IMR-90 (cell line): ENCODE data around the gene GBE1. TPM values are rescaled to one million over a fixed set of nuclear protein-coding genes. Genes with fewer than 3 reads are reported as not detected.

Source experiments
- ATAC-seq: fragments of 200-7000 bp; cut with Tn5 transposase; 2 replicates; pipeline ENCODE4 v1.9.1; 2020; ENCODE audit warnings: low read depth, mild to moderate bottlenecking, moderate library complexity
- BruUV-seq: library from RNA; stranded (reverse); fragments of 400-500 nt; replicated peaks from 2 replicates; lab custom pipeline; 2021; lab: Mats Ljungman, UMichigan
- CTCF ChIA-PET: fragments of 300-600 bp; formaldehyde crosslinking; extraction: SDS; loops from one replicate; lab custom pipeline; 2021; ENCODE audit warnings: antibody characterized with exemption; lab: Yijun Ruan, JAX
- POLR2A ChIA-PET: fragments of 300-600 bp; sonication (Branson Sonifier 250); formaldehyde crosslinking; loops from one replicate; lab custom pipeline; 2022; ENCODE audit warnings: antibody characterized with exemption; ENCODE audit not compliant: unreplicated experiment; lab: Charles Lee
- DNase-seq: peaks from one replicate; pipeline ENCODE4 v3.0.0; 2013
- H2AFZ ChIP-seq: replicated peaks from 2 replicates; pipeline ENCODE3; 2013; ENCODE audit warnings: low read length, mild to moderate bottlenecking; ENCODE audit not compliant: poor library complexity
- H2AK5ac ChIP-seq: 2 replicates; pipeline ENCODE4 v1.6.1; 2013; ENCODE audit warnings: low read depth, low read length, inconsistent platforms
- H2AK9ac ChIP-seq: replicated peaks from 2 replicates; pipeline ENCODE3; 2013; ENCODE audit warnings: mild to moderate bottlenecking, low read depth, low read length, moderate library complexity; ENCODE audit not compliant: poor library complexity
- H2BK120ac ChIP-seq: 2 replicates; pipeline ENCODE4 v1.6.1; 2013; ENCODE audit warnings: low read depth, low read length, inconsistent platforms
- H2BK15ac ChIP-seq: 3 replicates; pipeline ENCODE4 v1.6.1; 2013; ENCODE audit warnings: low read depth, low read length, inconsistent platforms
- H2BK20ac ChIP-seq: 2 replicates; pipeline ENCODE4 v1.6.1; 2013; ENCODE audit warnings: low read depth, mild to moderate bottlenecking, inconsistent platforms, low read length, moderate library complexity
- H2BK5ac ChIP-seq: 2 replicates; pipeline ENCODE4 v1.6.1; 2013; ENCODE audit warnings: mild to moderate bottlenecking, low read depth, low read length, inconsistent platforms; ENCODE audit not compliant: poor library complexity, severe bottlenecking
- H3K14ac ChIP-seq: replicated peaks from 2 replicates; pipeline ENCODE4 v1.6.1; 2013; ENCODE audit warnings: low read depth, low read length, inconsistent platforms
- H3K18ac ChIP-seq: 2 replicates; pipeline ENCODE4 v1.6.1; 2013; ENCODE audit warnings: low read depth, low read length, control low read depth
- H3K23ac ChIP-seq: 2 replicates; pipeline ENCODE4 v1.6.1; 2013; ENCODE audit warnings: low read depth, low read length, inconsistent platforms
- H3K27ac ChIP-seq: 2 replicates; pipeline ENCODE4 v1.5.1; 2013; ENCODE audit warnings: mild to moderate bottlenecking, control low read depth, low read length; ENCODE audit not compliant: insufficient read depth
- H3K27me3 ChIP-seq: 2 replicates; pipeline ENCODE4 v1.6.1; 2013; ENCODE audit warnings: low read length; ENCODE audit not compliant: control insufficient read depth, insufficient read depth
- H3K36me3 ChIP-seq: 2 replicates; pipeline ENCODE4 v1.6.1; 2013; ENCODE audit warnings: low read length, mixed read lengths; ENCODE audit not compliant: control insufficient read depth, insufficient read depth
- H3K4ac ChIP-seq: 2 replicates; pipeline ENCODE4 v1.6.1; 2013; ENCODE audit warnings: low read depth, low read length, inconsistent platforms
- H3K4me1 ChIP-seq: 2 replicates; pipeline ENCODE4 v1.6.1; 2013; ENCODE audit warnings: low read length, mixed read lengths; ENCODE audit not compliant: control insufficient read depth, insufficient read depth
- H3K4me2 ChIP-seq: 2 replicates; pipeline ENCODE4 v1.6.1; 2013; ENCODE audit warnings: low read depth, mild to moderate bottlenecking, control low read depth, low read length, moderate library complexity
- H3K4me3 ChIP-seq: 2 replicates; pipeline ENCODE4 v1.5.1; 2013; ENCODE audit warnings: low read depth, mild to moderate bottlenecking, control low read depth, low read length, moderate library complexity; ENCODE audit not compliant: insufficient read depth
- H3K56ac ChIP-seq: 2 replicates; pipeline ENCODE4 v1.6.1; 2013; ENCODE audit warnings: low read length, inconsistent platforms; ENCODE audit not compliant: insufficient read depth; ENCODE audit errors: extremely low read depth
- H3K79me1 ChIP-seq, 2 experiments: 2 replicates each; pipeline ENCODE4 v1.6.1; 2013; ENCODE audit warnings: low read length in 2 of 2, inconsistent platforms in 1 of 2, low read depth in 1 of 2
- H3K9ac ChIP-seq: 2 replicates; pipeline ENCODE4 v1.6.1; 2013; ENCODE audit warnings: low read depth, low read length, control low read depth
- H3K9me1 ChIP-seq: 2 replicates; pipeline ENCODE4 v1.6.1; 2013; ENCODE audit warnings: low read length, inconsistent platforms; ENCODE audit not compliant: insufficient read depth
- H3K9me3 ChIP-seq: 2 replicates; pipeline ENCODE4 v1.6.1; 2013; ENCODE audit warnings: low read length; ENCODE audit not compliant: control insufficient read depth, insufficient read depth
- H4K20me1 ChIP-seq: 2 replicates; pipeline ENCODE4 v1.6.1; 2013; ENCODE audit warnings: low read length, inconsistent platforms; ENCODE audit not compliant: insufficient read depth
- H4K5ac ChIP-seq: 2 replicates; pipeline ENCODE4 v1.6.1; 2013; ENCODE audit warnings: mild to moderate bottlenecking, low read depth, low read length, control low read depth
- H4K8ac ChIP-seq, 2 experiments: 2 replicates each; pipeline ENCODE4 v1.6.1; 2013; ENCODE audit warnings: low read depth in 2 of 2, low read length in 2 of 2, control low read depth in 1 of 2, inconsistent platforms in 1 of 2
- H4K91ac ChIP-seq: 2 replicates; pipeline ENCODE4 v1.6.1; 2013; ENCODE audit warnings: low read depth, low read length, inconsistent platforms; ENCODE audit not compliant: insufficient read depth
- BHLHE40 ChIP-seq: fragments of 150-350 bp; IDR thresholded peaks from 2 replicates; pipeline ENCODE4 v1.6.1; 2016; ENCODE audit warnings: mild to moderate bottlenecking, low read depth, low read length
- CEBPB ChIP-seq: IDR thresholded peaks from 2 replicates; pipeline ENCODE4 v1.6.1; 2012; ENCODE audit warnings: low read depth, low read length, improper control_type of control experiment
- CHD1 ChIP-seq: IDR thresholded peaks from 2 replicates; pipeline ENCODE4 v1.6.1; 2012; ENCODE audit warnings: low read depth, low read length, improper control_type of control experiment
- CTCF ChIP-seq: conservative IDR thresholded peaks from 2 replicates; pipeline ENCODE4 v1.5.1; 2012; ENCODE audit warnings: mild to moderate bottlenecking, low read depth, low read length, improper control_type of control experiment
- ELK1 ChIP-seq: fragments of 150-350 bp; IDR thresholded peaks from 2 replicates; pipeline ENCODE4 v1.6.1; 2016; ENCODE audit warnings: low read depth, mild to moderate bottlenecking, low read length, moderate library complexity, borderline replicate concordance
- FOS ChIP-seq: fragments of 150-350 bp; IDR thresholded peaks from 2 replicates; pipeline ENCODE4 v1.6.1; 2016; ENCODE audit warnings: low read depth, low read length
- MAFK ChIP-seq: IDR thresholded peaks from 2 replicates; pipeline ENCODE4 v1.6.1; 2012; ENCODE audit warnings: low read depth, low read length, improper control_type of control experiment
- MAZ ChIP-seq: IDR thresholded peaks from 2 replicates; pipeline ENCODE4 v1.6.1; 2012; ENCODE audit warnings: low read depth, mild to moderate bottlenecking, low read length, improper control_type of control experiment, moderate library complexity, borderline replicate concordance
- NFE2L2 ChIP-seq: fragments of 150-350 bp; IDR thresholded peaks from 2 replicates; pipeline ENCODE4 v1.6.1; 2016; ENCODE audit warnings: low read depth, mild to moderate bottlenecking, low read length
- POLR2A ChIP-seq: IDR thresholded peaks from 2 replicates; pipeline ENCODE4 v1.6.1; 2012; ENCODE audit warnings: mild to moderate bottlenecking, low read depth, low read length
- RCOR1 ChIP-seq: IDR thresholded peaks from 2 replicates; pipeline ENCODE4 v1.6.1; 2012; ENCODE audit warnings: mild to moderate bottlenecking, low read length, improper control_type of control experiment; ENCODE audit not compliant: insufficient replicate concordance
- RFX5 ChIP-seq: IDR thresholded peaks from 2 replicates; pipeline ENCODE4 v1.8.0; 2012; ENCODE audit warnings: low read depth, mild to moderate bottlenecking, low read length, moderate library complexity
- SMC3 ChIP-seq: fragments of 150-350 bp; IDR thresholded peaks from 2 replicates; pipeline ENCODE4 v1.6.1; 2016; ENCODE audit warnings: low read depth, mild to moderate bottlenecking, antibody characterized with exemption, low read length, moderate library complexity
- WGBS, 2 experiments: methylation state at CpG; one replicate each; pipeline versions ENCODE4 v1.1.5 to v1.1.7; 2013; ENCODE audit warnings: missing lambda C conversion rate in 2 of 2; ENCODE audit not compliant: insufficient read length in 1 of 2; ENCODE audit errors: extremely low coverage in 2 of 2; 5-methylcytosine and 5-hydroxymethylcytosine counted together
- dilution Hi-C: fragments of 300-500 bp; cut with HindIII; formaldehyde crosslinking; loops from one replicate; pipeline ENCODE4 v1.14.3; 2018; ENCODE audit warnings: low sequenced_read_pairs; ENCODE audit not compliant: unreplicated experiment
- in situ Hi-C: fragments of 300-500 bp; cut with MboI; formaldehyde crosslinking; loops from 3 replicates; pipeline ENCODE4 v1.14.3; 2019; ENCODE audit warnings: low sequenced_read_pairs, inconsistent platforms, mixed read lengths
- intact Hi-C: fragments of 100-400 bp; cut with micrococcal nuclease; formaldehyde crosslinking; loops from 2 replicates; pipeline ENCODE4 v1.10.0; 2022
- polyA plus RNA-seq, 3 experiments: library from polyadenylated mRNA; depleted of rRNA; stranded (reverse); fragments of >200 nt; gene quantifications; 2 replicates each; pipeline ENCODE4 v1.2.3, GENCODE V29; 2012; ENCODE audit warnings: low replicate concordance in 1 of 3
- total RNA-seq: library from RNA; depleted of rRNA; stranded (reverse); fragments of >200 nt; gene quantifications from 2 replicates; pipeline ENCODE4 v1.2.3, GENCODE V29; 2012

GBE1 gene
- total and polyA plus RNA-seq, 2 of the 4 experiments (the other 2 are of a cell fraction), result 36.7 to 90.3 TPM

- Histone ChIP-seq H3K9ac (no peak overlapping the region), H3K56ac (peak overlapping the region; percentile 85), H2AFZ (no peak overlapping the region), H4K8ac (peak overlapping the region; percentile 67 to 90), H2BK20ac (peak overlapping the region; percentile 99), H3K23ac (peak overlapping the region; percentile 96), H3K4me1 (peaks cover 17% of the 10 kb centered on the region), H4K5ac (peak overlapping the region; percentile 96; the same call in 1 of the 2 replicates), H3K27ac (peak overlapping the region; percentile 58; the same call in 1 of the 2 replicates), H3K9me3 (no peaks in the 10 kb centered on the region), H3K18ac (peak overlapping the region; percentile 100), H3K4me2 (peak overlapping the region; percentile 52; the same call in 1 of the 2 replicates), H3K79me1 (peaks cover 13 to 30% of the 10 kb centered on the region in 2 experiments), H4K91ac (peak overlapping the region; percentile 93), H4K20me1 (no peaks in the 10 kb centered on the region), H2AK9ac (no peak overlapping the region), H2BK120ac (peak overlapping the region; percentile 98), H3K4ac (peak overlapping the region; percentile 92), H2BK15ac (peak overlapping the region; percentile 88; the same call in 2 of the 3 replicates), H3K36me3 (peaks cover 1% of the 10 kb centered on the region; the same call in 1 of the 2 replicates), H2BK5ac (peak overlapping the region; percentile 99), H3K4me3 (no peak overlapping the region), H2AK5ac (peak overlapping the region; percentile 82), H3K9me1 (no peaks in the 10 kb centered on the region), H3K14ac (peak overlapping the region; percentile 86), H3K27me3 (no peaks in the 10 kb centered on the region)
- WGBS, 2 experiments, result no CpG with 5 or more reads among the region's 5 CpGs
- DNase-seq (peak; percentile 98), ATAC-seq (peak; percentile 80)
- dilution Hi-C loops, result no loop called here
- intact Hi-C loops, result loop anchor here (1.0 to 2.0 kb wide), 2 partner anchors 15 to 18 kb away; partner anchors contain the start of gene GBE1
- in situ Hi-C loops, result no loop called here
- POLR2A ChIA-PET, result interaction anchor here (0.7 kb wide), 1 partner anchor 58 kb away, joined by 4 read pairs; no protein-coding TSS in a partner anchor
- CTCF ChIA-PET, result no interaction called here
- no TSS peak for BruUV-seq
- TF ChIP-seq SMC3 (no peak), CTCF (no peak), MAFK (peak; percentile 72), BHLHE40 (peak; percentile 68; the same call in 1 of the 2 replicates), ELK1 (no peak), RFX5 (no peak), CEBPB (peak; percentile 78), MAZ (no peak), CHD1 (no peak), RCOR1 (no peak), FOS (peak; percentile 80), NFE2L2 (peak; percentile 98), POLR2A (no peak)
These were observed 18.1 kb downstream of the GBE1 start for GRCh38 chr3:81743096-81744025.
